Embryonic facial prominence (tissue), 1 donor: ENCODE data around the gene PDIA6.
"Not testable (repeated sequence)": the region's sequence is repeated elsewhere in the genome, so short reads cannot be mapped to it uniquely, and the experiment has no call there.

Experiments used
- DNase-seq: peaks from one replicate; pipeline ENCODE4 v3.0.0-alpha.2; 2016; ENCODE audit errors: extremely low spot score

The PDIA6 gene

GRCh38 chr2:10810202-10811161, 2.1 kb downstream of the PDIA6 start:
- no peak for DNase-seq

DNA sequence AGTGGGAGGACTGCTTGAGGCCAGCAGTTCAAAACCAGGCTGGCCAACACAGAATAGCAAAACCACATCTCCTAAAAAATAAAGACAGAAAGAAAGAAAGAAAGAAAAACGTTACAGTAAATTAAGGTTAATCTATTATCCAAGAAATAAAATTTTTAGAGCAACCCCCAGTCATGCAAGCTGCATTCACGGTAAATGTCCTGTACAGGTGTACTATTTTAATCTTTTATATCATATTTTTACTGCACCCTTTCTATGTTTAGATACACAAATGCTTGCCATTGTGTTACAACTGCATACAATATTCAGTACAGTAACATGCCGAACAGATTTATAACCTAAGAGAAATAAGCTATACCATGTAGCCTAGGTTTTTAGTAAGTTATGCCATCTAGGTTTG, 6.0 kb downstream of the PDIA6 start:
- no peak for DNase-seq

DNA sequence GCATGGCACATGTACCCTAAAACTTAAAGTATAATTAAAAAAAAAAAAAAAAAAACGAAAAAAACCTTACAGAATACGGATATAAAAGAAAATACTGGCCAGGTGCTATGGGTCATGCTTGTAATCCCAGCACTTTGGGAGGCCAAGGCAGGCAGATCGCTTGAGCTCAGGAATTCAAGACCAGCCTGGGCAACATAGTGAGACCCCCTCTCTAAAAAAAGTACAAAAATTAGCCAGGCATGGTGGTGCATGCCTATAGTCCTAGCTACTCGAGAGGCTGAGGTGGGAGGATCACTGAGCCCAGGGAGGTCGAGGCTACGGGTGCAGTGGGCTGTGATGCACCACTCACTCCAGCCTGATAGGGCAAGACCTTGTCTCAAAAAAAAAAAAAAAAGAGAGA, 6.6 kb downstream of the PDIA6 start:
- DNase-seq = not testable (repeated sequence)

GRCh38 chr2:10802657-10803056, 9.9 kb downstream of the PDIA6 start:
- no peak for DNase-seq

DNA sequence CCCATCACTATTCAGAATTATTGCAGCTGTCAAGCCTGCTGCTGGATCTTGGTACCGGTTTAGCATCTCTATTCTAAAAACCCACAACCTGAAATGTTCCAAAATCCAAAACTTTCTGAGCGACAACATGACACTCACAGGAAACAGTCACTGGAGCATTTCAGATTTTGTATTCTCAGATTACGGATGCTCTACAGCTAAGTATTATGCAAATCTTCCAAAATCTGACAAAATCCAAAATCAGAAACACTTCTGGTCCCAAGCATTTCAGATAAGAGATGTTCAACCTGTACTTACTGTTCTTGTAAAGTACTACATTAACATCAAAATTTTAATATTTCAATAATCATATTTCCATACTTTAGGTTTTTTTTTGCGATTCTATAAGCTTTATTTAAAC, 12.4 kb downstream of the PDIA6 start:
- DNase-seq = no peak

DNA sequence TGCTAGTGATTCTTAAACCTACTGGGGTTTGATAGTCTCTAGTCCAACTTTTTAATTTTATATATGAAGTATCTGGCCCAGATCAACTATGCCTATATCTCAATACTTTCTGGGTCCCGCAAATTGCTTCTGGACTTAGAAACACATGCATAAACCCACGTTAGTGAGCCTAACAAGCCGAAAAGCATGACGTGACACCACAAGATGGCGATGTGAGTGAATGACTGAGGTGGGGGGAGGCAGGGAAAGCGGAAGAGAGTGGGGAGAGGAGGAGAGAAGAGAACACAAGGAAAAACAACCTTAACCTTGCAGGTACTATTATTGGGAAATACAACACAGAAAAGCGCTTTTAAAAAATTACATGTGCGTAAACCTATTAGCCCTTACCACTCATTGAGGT, 13.8 kb downstream of the PDIA6 start:
- no peak for DNase-seq

DNA sequence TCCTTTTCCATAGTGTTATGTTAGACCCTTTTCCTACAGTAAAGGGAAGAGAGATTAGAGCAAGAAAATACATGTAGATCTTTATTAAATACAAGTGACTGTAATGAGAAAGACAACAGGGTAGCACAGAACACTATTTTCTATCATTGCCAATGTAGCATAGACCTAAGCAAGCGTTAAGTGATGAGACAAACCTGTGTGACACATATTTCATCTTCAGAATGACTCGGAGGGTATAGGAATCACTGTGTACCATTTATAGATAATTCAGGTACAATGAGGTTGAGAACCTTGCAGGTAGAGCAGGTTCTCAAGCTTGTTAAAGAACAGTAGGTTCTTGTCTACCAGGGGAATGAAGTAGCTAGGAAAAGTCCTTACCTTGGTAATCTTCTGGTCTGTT, 15.9 kb downstream of the PDIA6 start:
- no peak for DNase-seq

- no peak for DNase-seq
Observed at GRCh38 chr2:10795508-10796046, 17.0 kb downstream of the PDIA6 start.

- no peak for DNase-seq
Observed at GRCh38 chr2:10794876-10795275, 17.7 kb downstream of the PDIA6 start.

DNA sequence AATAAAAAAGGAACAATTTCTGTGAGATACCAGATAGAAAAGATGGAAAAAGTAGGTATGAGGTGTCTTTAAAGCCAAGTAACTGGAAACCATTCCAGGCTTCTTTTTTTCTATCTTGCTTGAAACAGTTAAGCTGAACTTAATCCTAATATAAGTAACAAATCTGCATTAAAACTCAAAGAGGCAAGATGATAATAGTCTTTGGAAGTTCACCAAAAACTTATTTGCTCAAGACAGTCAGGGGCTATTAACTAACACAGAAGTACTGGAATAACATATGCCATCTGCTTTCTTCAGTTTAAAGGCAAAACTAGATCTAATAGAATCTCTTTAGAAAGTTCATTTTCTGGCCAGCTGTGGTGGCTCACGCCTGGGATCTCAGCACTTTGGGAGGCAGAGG, 18.8 kb downstream of the PDIA6 start:
- no peak for DNase-seq

- no peak for DNase-seq
Observed at GRCh38 chr2:10792660-10793400, 19.8 kb downstream of the PDIA6 start.

GRCh38 chr2:10792001-10792634, 20.5 kb downstream of the PDIA6 start:
- no peak for DNase-seq

DNA sequence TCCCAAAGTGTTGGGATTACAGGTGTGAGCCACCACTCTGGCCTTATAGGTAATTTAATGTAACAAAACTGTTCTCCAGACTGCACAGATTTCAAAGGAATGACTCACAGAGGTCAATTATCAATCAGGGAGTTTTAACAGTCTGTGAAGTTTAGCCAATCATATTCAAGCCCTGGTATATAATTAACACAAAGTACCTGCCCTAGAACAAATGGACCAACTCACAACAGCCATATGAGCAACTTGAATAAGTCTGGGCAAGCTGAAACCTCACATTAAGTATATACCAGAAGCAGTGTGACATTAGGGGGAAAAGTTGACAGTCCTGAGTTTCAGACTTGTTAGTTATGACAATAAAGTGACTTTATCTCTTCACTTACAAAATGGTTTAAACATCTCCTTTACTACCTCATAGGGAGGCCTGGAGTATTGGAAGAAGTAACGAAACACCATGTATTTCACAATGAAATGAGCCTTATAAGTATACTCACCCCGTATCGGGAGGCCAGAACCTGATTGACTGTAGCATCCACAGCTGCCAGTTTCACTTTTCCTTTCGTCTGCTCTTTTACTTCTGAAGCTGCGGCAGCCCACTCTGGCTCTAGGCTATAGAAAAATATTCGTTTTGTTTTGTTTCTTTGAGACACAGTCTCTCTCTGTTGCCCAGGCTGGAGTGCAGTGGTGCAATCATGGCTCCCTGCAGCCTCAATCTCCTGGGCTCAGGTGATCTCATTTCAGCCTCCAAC, 22.2 kb downstream of the PDIA6 start:
- DNase-seq = no peak

GRCh38 chr2:10788855-10789254, 23.7 kb downstream of the PDIA6 start:
- DNase-seq = no peak

GRCh38 chr2:10787176-10787968, 25.2 kb downstream of the PDIA6 start:
- DNase-seq = no peak

GRCh38 chr2:10786240-10786982, 26.2 kb downstream of the PDIA6 start:
- no peak for DNase-seq

- DNase-seq = no peak
Observed at GRCh38 chr2:10785260-10785659, 27.3 kb downstream of the PDIA6 start.

- no peak for DNase-seq
Observed at GRCh38 chr2:10784719-10785118, 27.9 kb downstream of the PDIA6 start.

GRCh38 chr2:10783421-10783820, 29.2 kb downstream of the PDIA6 start:
- no peak for DNase-seq

- DNase-seq = no peak
Observed at GRCh38 chr2:10781746-10782145, 30.8 kb downstream of the PDIA6 start.
